GM21619 (cell line): ENCODE measurements around the gene OR52B2.
"Not testable (repeated sequence)": the region's sequence is repeated elsewhere in the genome, so short reads cannot be mapped to it uniquely, and the experiment has no call there.

Experiments
- ATAC-seq: cut with Tn5 transposase; IDR thresholded peaks from one replicate; pipeline ENCODE4 v1.9.1; 2021; ENCODE audit not compliant: unreplicated experiment

OR52B2 gene

DNA sequence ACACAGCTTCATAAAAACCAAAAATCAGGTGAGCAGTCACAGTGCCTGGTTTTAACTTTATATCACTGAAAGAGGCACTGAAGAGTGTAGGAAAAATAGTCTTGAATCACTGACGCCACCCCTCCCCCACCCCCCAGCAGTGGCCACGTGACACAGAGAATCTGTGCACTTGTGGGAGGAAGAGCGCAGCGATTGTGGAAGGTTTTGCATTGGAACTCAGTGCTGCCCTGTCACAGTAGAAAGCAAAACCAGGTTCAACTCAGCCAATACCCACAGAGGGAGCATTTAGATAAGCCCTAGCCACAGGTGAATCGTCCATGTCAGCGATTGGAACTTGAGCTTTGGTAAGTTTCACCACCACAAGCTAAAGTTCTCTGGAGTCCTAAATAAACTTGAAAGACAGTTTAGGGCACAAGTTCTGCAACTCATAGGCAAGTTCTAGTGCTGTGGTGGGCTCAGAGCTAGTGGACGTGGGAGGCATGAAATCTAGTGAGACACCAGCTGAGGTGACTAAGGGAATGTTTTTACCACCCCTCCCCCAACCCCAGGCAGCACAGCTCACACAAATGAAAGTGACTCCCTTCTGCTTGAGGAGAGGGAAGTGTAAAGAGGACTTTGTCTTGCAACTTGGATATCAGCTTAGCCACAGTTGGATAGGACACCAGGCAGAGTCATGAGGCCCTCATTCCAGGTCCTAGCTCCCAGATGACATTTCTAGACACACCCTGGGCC, 13.3 kb downstream of the OR52B2 start:
- ATAC-seq: no peak

- ATAC-seq: no peak
Measured at GRCh38 chr11:6152126-6152525, 18.0 kb downstream of the OR52B2 start.

GRCh38 chr11:6151117-6151516, 19.0 kb downstream of the OR52B2 start:
- ATAC-seq: no peak

DNA sequence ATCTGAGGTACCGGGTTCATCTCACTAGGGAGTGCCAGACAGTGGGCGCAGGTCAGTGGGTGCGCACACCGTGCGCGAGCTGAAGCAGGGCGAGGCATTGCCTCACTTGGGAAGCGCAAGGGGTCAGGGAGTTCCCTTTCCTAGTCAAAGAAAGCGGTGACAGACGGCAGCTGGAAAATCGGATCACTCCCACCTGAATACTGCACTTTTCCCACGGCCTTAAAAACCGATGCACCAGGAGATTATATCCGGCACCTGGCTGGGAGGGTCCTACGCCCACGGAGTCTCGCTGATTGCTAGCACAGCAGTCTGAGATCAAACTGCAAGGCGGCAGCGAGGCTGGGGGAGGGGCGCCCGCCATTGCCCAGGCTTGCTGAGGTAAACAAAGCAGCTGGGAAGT, 26.4 kb downstream of the OR52B2 start:
- ATAC-seq: not testable (repeated sequence)

DNA sequence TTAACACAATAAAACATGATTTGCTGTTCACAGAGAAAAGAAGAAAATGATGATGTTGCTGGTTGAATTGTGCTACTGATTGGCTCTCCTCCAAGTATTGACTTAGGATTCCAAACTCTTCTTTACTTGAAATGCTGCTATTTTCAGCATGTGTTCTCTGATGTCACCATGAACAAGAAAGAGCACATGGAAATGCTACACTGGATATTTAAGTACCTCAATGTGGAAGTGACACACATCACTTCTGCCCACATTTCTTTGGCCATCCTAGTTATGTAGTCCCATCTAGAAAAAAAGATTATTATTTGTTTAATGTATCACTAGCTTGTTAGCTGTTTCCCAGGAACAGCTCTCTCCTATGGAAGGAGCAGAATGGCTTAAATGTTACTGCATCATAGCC, 27.2 kb downstream of the OR52B2 start:
- no peak for ATAC-seq

- not testable (repeated sequence) for ATAC-seq
Measured at GRCh38 chr11:6135936-6136335, 34.2 kb downstream of the OR52B2 start.

DNA sequence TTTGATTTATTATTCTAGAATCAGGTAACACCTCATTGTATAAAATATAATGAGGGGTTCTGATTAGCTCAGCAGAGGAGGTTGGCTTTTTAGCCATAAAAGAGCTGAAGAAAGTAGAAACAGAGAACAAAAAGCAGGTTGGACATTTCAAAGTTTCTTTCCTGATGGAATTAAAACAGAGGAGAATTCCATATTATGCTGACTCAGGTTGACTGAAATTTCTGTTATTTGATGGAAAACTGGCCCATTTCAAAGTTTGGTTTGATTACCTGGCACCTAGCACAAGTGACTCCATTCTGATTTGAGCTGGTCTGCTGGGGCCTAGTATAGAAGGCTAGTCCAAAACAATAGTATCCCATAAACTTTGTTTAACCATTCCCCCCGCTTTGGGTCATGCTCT, 37.7 kb downstream of the OR52B2 start:
- no peak for ATAC-seq

- ATAC-seq: no peak
Measured at GRCh38 chr11:6129635-6130034, 40.5 kb downstream of the OR52B2 start.

GRCh38 chr11:6129011-6129410, 41.1 kb downstream of the OR52B2 start:
- no peak for ATAC-seq

DNA sequence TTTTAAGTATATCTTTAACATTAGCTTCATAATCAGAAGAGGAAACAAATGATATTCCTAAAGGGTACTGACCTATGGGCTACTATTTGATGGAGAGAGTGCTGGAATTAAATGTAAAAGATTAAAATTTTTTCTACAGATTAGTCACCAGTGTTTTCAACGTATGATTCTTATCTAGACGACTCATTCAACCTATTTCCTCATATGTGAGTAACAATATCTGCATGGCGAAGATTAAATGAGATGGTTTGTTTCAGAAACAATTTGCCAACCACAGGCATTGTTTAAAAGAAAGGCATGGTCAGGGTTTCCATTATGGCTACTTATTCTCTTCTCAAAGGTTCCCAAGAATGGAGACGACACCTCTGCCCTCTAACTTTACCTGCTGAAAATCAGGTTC, 42.2 kb downstream of the OR52B2 start:
- ATAC-seq: no peak

DNA sequence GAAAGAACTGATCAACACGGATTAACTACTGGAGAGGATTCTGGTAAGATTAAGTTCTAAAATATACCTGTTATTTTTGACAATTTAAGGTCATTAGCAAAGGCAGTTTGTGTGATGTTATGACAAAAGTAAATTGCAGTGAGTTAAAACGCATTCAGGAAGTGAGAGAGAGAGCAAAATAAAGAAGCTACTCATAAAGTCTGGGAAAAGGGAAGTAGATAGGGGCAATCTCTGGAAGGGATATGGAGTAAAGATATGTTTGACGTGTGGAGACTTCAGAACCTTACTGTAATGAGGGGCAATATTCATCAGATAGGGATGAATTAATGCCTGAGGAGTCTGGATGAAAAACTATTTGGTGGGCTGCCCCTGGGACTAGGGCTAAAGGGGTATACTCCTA, 45.9 kb downstream of the OR52B2 start:
- no peak for ATAC-seq
